ENCODE measurements around the gene CSF2RB.

DNA sequence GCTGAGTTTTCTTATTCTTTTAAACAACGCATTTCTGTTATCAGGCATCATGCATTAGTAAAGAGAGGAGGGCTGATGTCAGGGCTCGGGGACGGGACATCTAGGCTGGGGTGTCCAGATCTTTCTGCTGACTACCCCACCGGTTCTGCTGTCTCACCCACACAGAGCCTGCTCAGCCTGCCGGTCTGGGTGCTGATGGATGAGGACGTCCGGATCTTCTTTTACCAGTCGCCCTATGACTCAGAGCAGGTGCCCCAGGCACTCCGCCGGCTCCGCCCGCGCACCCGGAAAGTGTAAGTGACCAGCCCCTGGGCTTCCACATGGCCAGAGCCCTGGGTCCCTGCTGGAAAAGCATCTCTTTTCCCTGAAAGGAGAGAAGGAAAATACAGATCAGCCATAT lies 43.2 kb upstream of the CSF2RB start:
- TF ChIP-seq POLR2A (IDR thresholded peaks at IDR 0.05) (no peak), CTCF (IDR thresholded peaks at IDR 0.05) (no peak)

Data from suprapubic skin (tissue), 3 donors.